Measurements from ENCODE around the gene CHRFAM7A.
"Not testable (repeated sequence)": the region's sequence is repeated elsewhere in the genome, so short reads cannot be mapped to it uniquely, and the experiment has no call there.

DNA sequence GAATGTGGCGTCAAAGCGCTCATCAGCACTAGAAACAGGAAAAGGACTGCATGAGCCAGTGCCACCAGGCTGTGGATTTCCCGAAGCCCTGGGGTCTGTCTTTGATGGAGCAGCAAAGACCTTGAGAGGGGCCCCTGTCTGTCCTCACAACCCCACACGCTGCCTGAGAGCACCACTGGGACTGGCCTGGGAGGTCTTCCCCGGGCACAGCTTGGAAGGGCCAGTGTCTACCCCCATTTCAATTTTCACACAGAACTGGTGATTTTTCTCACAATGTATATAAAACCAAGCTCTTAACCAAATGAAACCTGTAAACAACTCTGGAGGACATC, 16.3 kb downstream of the CHRFAM7A start:
- not testable (repeated sequence) for TF ChIP-seq CTCF (conservative IDR thresholded peaks at IDR 0.05; ENCODE audit: low read depth, low read length); EZH2 (IDR thresholded peaks at IDR 0.05; ENCODE audit: low read length, unreplicated experiment); EZH2phosphoT487 (IDR thresholded peaks at IDR 0.05; ENCODE audit: borderline replicate concordance, low read length)
